Fibroblast of upper back skin (primary cell): ENCODE data around the gene FASN.
"Not testable (repeated sequence)": the region's sequence is repeated elsewhere in the genome, so short reads cannot be mapped to it uniquely, and the experiment has no call there.

ENCODE experiments used
- DNase-seq: peaks from one replicate; pipeline ENCODE4 v3.0.0-alpha.2; 2013

The FASN gene

GRCh38 chr17:82098169-82098938 lies at the start of gene FASN:
Gene FASN, minus strand, starts transcription at chr17:82098236. Its CDS starts 1,791 bp downstream, at chr17:82096445.
- DNase-seq, result peak; percentile 95

GRCh38 chr17:82146663-82147654 lies 48.9 kb upstream of the FASN start:
- DNase-seq, result no peak

GRCh38 chr17:82145550-82146155 lies 47.6 kb upstream of the FASN start:
- no peak for DNase-seq

- DNase-seq, result no peak
Measured at GRCh38 chr17:82143333-82143732, 45.3 kb upstream of the FASN start.

GRCh38 chr17:82139961-82140360 lies 41.9 kb upstream of the FASN start:
- DNase-seq, result not testable (repeated sequence)

GRCh38 chr17:82138511-82138992 lies 40.5 kb upstream of the FASN start:
- no peak for DNase-seq

- no peak for DNase-seq
Measured at GRCh38 chr17:82134101-82134500, 36.1 kb upstream of the FASN start.

- DNase-seq, result peak; percentile 64
Measured at GRCh38 chr17:82133166-82133953, 35.3 kb upstream of the FASN start.

- DNase-seq, result no peak
Measured at GRCh38 chr17:82129095-82129494, 31.1 kb upstream of the FASN start.

- DNase-seq, result no peak
Measured at GRCh38 chr17:82128287-82128686, 30.3 kb upstream of the FASN start.

GRCh38 chr17:82127704-82128103 lies 29.7 kb upstream of the FASN start:
- no peak for DNase-seq

GRCh38 chr17:82127315-82127595 lies 29.2 kb upstream of the FASN start:
- no peak for DNase-seq

- DNase-seq, result no peak
Measured at GRCh38 chr17:82126556-82127314, 28.7 kb upstream of the FASN start.

- DNase-seq, result no peak
Measured at GRCh38 chr17:82124101-82124500, 26.1 kb upstream of the FASN start.

GRCh38 chr17:82121660-82122629 lies 23.9 kb upstream of the FASN start:
- no peak for DNase-seq

GRCh38 chr17:82121246-82121645 lies 23.2 kb upstream of the FASN start:
- DNase-seq, result no peak

GRCh38 chr17:82120148-82120547 lies 22.1 kb upstream of the FASN start:
- DNase-seq, result peak; percentile 52

- no peak for DNase-seq
Measured at GRCh38 chr17:82118815-82119380, 20.9 kb upstream of the FASN start.

GRCh38 chr17:82118168-82118814 lies 20.3 kb upstream of the FASN start:
- DNase-seq, result no peak
